HepG2 (cell line): ENCODE data around the gene RPL18. TPM values are rescaled to one million over a fixed set of nuclear protein-coding genes. Genes with fewer than 3 reads are reported as not detected.

ENCODE experiments used
- CEBPZ ChIP-seq: IDR thresholded peaks from 2 replicates; pipeline ENCODE4 v1.6.1; 2012; ENCODE audit warnings: low read length, improper control_type of control experiment
- CHD2 ChIP-seq: IDR thresholded peaks from 2 replicates; pipeline ENCODE4 v1.6.1; 2011; ENCODE audit warnings: low read depth, low read length, improper control_type of control experiment
- GLMP ChIP-seq: sonication (generic); formaldehyde crosslinking; IDR thresholded peaks from 2 replicates; pipeline ENCODE4 v1.9.0; 2021; ENCODE audit warnings: missing genetic modification reagents, mild to moderate bottlenecking, borderline replicate concordance
- IRF2 ChIP-seq: IDR thresholded peaks from 2 replicates; pipeline ENCODE4 v1.6.1; 2018; ENCODE audit warnings: missing genetic modification reagents, missing compliant biosample characterization
- MAZ ChIP-seq, 2 experiments: sonication (generic) in 1 of 2; formaldehyde crosslinking in 1 of 2; IDR thresholded peaks; 2 replicates each; pipeline versions ENCODE4 v1.5.0 to v1.6.1; 2012 to 2020; ENCODE audit warnings: low read depth in 2 of 2, mild to moderate bottlenecking in 2 of 2, borderline replicate concordance in 1 of 2, improper control_type of control experiment in 1 of 2, low read length in 1 of 2, missing genetic modification reagents in 1 of 2, moderate library complexity in 1 of 2
- NFATC3 ChIP-seq: sonication (generic); formaldehyde crosslinking; IDR thresholded peaks from 2 replicates; pipeline ENCODE4 v1.5.1; 2020; ENCODE audit warnings: mild to moderate bottlenecking, missing genetic modification reagents
- NR2F6 ChIP-seq, 2 experiments: IDR thresholded peaks; 2 replicates each; pipeline ENCODE4 v1.6.1; 2016; ENCODE audit warnings: antibody characterized with exemption in 1 of 2, mild to moderate bottlenecking in 1 of 2
- PRMT3 ChIP-seq: sonication (generic); formaldehyde crosslinking; IDR thresholded peaks from 2 replicates; pipeline ENCODE4 v1.8.1; 2022; ENCODE audit warnings: low read depth, mild to moderate bottlenecking, moderate library complexity, missing genetic modification reagents, borderline replicate concordance
- THRA ChIP-seq: sonication (generic); formaldehyde crosslinking; IDR thresholded peaks from 2 replicates; pipeline ENCODE4 v1.4.0; 2020; ENCODE audit warnings: missing genetic modification reagents, borderline replicate concordance
- ZBTB2 ChIP-seq: sonication (generic); formaldehyde crosslinking; IDR thresholded peaks from 2 replicates; pipeline ENCODE4 v1.8.0; 2022; ENCODE audit warnings: low read depth, missing genetic modification reagents
- ZBTB8A ChIP-seq: sonication (generic); formaldehyde crosslinking; IDR thresholded peaks from 2 replicates; pipeline ENCODE4 v1.4.0; 2020; ENCODE audit warnings: mild to moderate bottlenecking, low read depth, missing genetic modification reagents, borderline replicate concordance
- ZMYM4 ChIP-seq: sonication (generic); formaldehyde crosslinking; IDR thresholded peaks from 2 replicates; pipeline ENCODE4 v1.8.1; 2023; ENCODE audit warnings: mild to moderate bottlenecking, missing genetic modification reagents
- ZNF382 ChIP-seq: sonication (generic); formaldehyde crosslinking; IDR thresholded peaks from 2 replicates; pipeline ENCODE4 v1.5.0; 2020; ENCODE audit warnings: missing genetic modification reagents, mild to moderate bottlenecking, borderline replicate concordance
- ZNF383 ChIP-seq: sonication (generic); formaldehyde crosslinking; IDR thresholded peaks from 2 replicates; pipeline ENCODE4 v1.4.0; 2020; ENCODE audit warnings: missing genetic modification reagents, mild to moderate bottlenecking, borderline replicate concordance
- ZNF574 ChIP-seq: sonication (generic); formaldehyde crosslinking; IDR thresholded peaks from 2 replicates; pipeline ENCODE4 v1.4.0; 2020; ENCODE audit warnings: missing genetic modification reagents
- ZNF740 ChIP-seq: sonication (generic); formaldehyde crosslinking; IDR thresholded peaks from 2 replicates; pipeline ENCODE4 v1.4.0; 2020; ENCODE audit warnings: missing genetic modification reagents
- polyA plus RNA-seq, 8 experiments: library from polyadenylated mRNA; depleted of rRNA in 3 of 8; stranded (reverse) in 7 of 8; unstranded in 1 of 8; fragments of >200 nt; fragmentation: Illumina TruSeq in 4 of 8; extraction: Trizol in 4 of 8; gene quantifications; 2 replicates each; pipeline versions ENCODE4 v1.2.1 to v1.2.3, GENCODE V29; 2011 to 2016; ENCODE audit warnings: low read depth in 4 of 8, missing spikeins in 1 of 8, mixed read lengths in 1 of 8; ENCODE audit not compliant: insufficient read depth in 1 of 8
- total RNA-seq, 5 experiments: library from RNA; depleted of rRNA; stranded (reverse); fragments of >200 nt; fragmentation: Illumina TruSeq; extraction: Trizol; gene quantifications; 2 replicates each; pipeline ENCODE4 v1.2.3, GENCODE V29; 2016; ENCODE audit warnings: low read depth in 1 of 5

The RPL18 gene
- total and polyA plus RNA-seq, 2 of the 13 experiments (the other 11 are each of a cell fraction or from before 2014, with no cell fraction given): 1,485 to 1,639 TPM

GRCh38 chr19:48637449-48637947 lies 18.5 kb upstream of the RPL18 start (continued):
- TF ChIP-seq ZBTB2: peak; percentile 69
- TF ChIP-seq ZNF383 (CRISPR knock-in tag): no peak
- TF ChIP-seq PRMT3 (CRISPR knock-in tag): no peak
- TF ChIP-seq NFATC3: no peak; the same call in 1 of the 2 replicates
- peak; percentile 49; the same call in 1 of the 2 replicates for TF ChIP-seq ZMYM4 (CRISPR knock-in tag)
- TF ChIP-seq ZNF574: peak; percentile 76
- peak; percentile 58; the same call in 1 of the 2 replicates for TF ChIP-seq THRA (CRISPR knock-in tag)
- TF ChIP-seq CHD2: no peak
- no peak for TF ChIP-seq ZNF740 (CRISPR knock-in tag)
- TF ChIP-seq ZBTB8A (CRISPR knock-in tag): peak; percentile 97
- TF ChIP-seq NR2F6 (IDR thresholded peaks at IDR 0.05): no peak
- TF ChIP-seq NR2F6 (CRISPR knock-in tag; IDR thresholded peaks at IDR 0.05): peak; percentile 40; the same call in 1 of the 2 replicates
- TF ChIP-seq CEBPZ: no peak
- TF ChIP-seq ZNF382: no peak
- TF ChIP-seq IRF2 (CRISPR knock-in tag): peak; percentile 38; the same call in 1 of the 2 replicates
- peak; percentile 74; the same call in 1 of the 2 replicates for TF ChIP-seq MAZ (IDR thresholded peaks at IDR 0.05; ENCODE audit: borderline replicate concordance, low read depth, low read length)
- peak; percentile 87 for TF ChIP-seq MAZ (CRISPR knock-in tag; IDR thresholded peaks at IDR 0.05; ENCODE audit: low read depth)
- no peak for TF ChIP-seq GLMP
